Caco-2 (cell line): Measurements from ENCODE around the gene P2RX6. TPM values are rescaled to one million over a fixed set of nuclear protein-coding genes. Genes with fewer than 3 reads are reported as not detected.

Experiments used
- BruUV-seq: library from RNA; stranded (reverse); fragments of 400-500 nt; replicated peaks from 2 replicates; lab custom pipeline; 2021; lab: Mats Ljungman, UMichigan
- CTCF ChIA-PET: fragments of 300-600 bp; sonication (Branson Sonifier 250); formaldehyde crosslinking; loops from one replicate; lab custom pipeline; 2022; ENCODE audit warnings: antibody characterized with exemption; lab: Charles Lee
- POLR2A ChIA-PET: fragments of 300-600 bp; sonication (Branson Sonifier 250); formaldehyde crosslinking; loops from one replicate; lab custom pipeline; 2022; ENCODE audit warnings: antibody characterized with exemption; lab: Charles Lee
- DNase-seq, 2 experiments: peaks; one replicate each; pipeline versions ENCODE4 v3.0.0 to v3.0.0-alpha.2; 2020 to 2022
- H3K27me3 ChIP-seq: replicated peaks from 2 replicates; pipeline ENCODE4 v1.6.0; 2011; ENCODE audit warnings: low read length; ENCODE audit not compliant: control insufficient read depth, insufficient read depth
- H3K36me3 ChIP-seq: 2 replicates; pipeline ENCODE4 v1.5.1; 2011; ENCODE audit warnings: low read length; ENCODE audit not compliant: control insufficient read depth, insufficient read depth
- H3K4me1 ChIP-seq: fragments of 250-450 bp; sonication (Bioruptor Pico); 2 replicates; pipeline ENCODE4 v1.5.1; 2020; ENCODE audit warnings: mild to moderate bottlenecking
- H3K4me3 ChIP-seq: 2 replicates; pipeline ENCODE4 v1.5.1; 2011; ENCODE audit warnings: low read depth, mild to moderate bottlenecking, control low read depth, low read length
- H3K9me3 ChIP-seq: fragments of 250-450 bp; sonication (Bioruptor Pico); 2 replicates; pipeline ENCODE4 v1.5.1; 2020; ENCODE audit warnings: mild to moderate bottlenecking, moderate library complexity
- H3K27ac Mint-ChIP-seq: one replicate; pipeline ENCODE4 v1.8.0; 2022; ENCODE audit warnings: mixed read lengths; ENCODE audit not compliant: unreplicated experiment
- H3K27me3 Mint-ChIP-seq: one replicate; pipeline ENCODE4 v1.8.0; 2022; ENCODE audit warnings: mixed read lengths; ENCODE audit not compliant: insufficient read depth, unreplicated experiment
- H3K36me3 Mint-ChIP-seq: one replicate; pipeline ENCODE4 v1.8.0; 2022; ENCODE audit warnings: mild to moderate bottlenecking, mixed read lengths; ENCODE audit not compliant: insufficient read depth, unreplicated experiment
- H3K4me1 Mint-ChIP-seq: one replicate; pipeline ENCODE4 v1.8.0; 2022; ENCODE audit warnings: low read depth, mixed read lengths; ENCODE audit not compliant: unreplicated experiment
- H3K4me3 Mint-ChIP-seq: one replicate; pipeline ENCODE4 v1.8.0; 2022; ENCODE audit warnings: mild to moderate bottlenecking, moderate library complexity, mixed read lengths; ENCODE audit not compliant: unreplicated experiment
- H3K9me3 Mint-ChIP-seq: one replicate; pipeline ENCODE4 v1.8.0; 2022; ENCODE audit warnings: mixed read lengths; ENCODE audit not compliant: unreplicated experiment
- intact Hi-C: fragments of 100-400 bp; cut with micrococcal nuclease; formaldehyde crosslinking; loops from one replicate; pipeline ENCODE4 v1.10.0; 2022; ENCODE audit not compliant: unreplicated experiment
- total RNA-seq: library from RNA; stranded (reverse); gene quantifications from 2 replicates; pipeline ENCODE4 v1.2.3, GENCODE V29; 2022
- TF ChIP-seq, protein P1 (sequence below), 2 experiments: fragments of 200-600 bp in 1 of 2; IDR thresholded peaks; 1 replicate in 1 of 2; 2 replicates in 1 of 2; pipeline versions ENCODE4 v1.5.1 to v1.8.0; 2011 to 2022; ENCODE audit warnings: antibody characterized with exemption in 1 of 2, control low read depth in 1 of 2, inconsistent platforms in 1 of 2, low read depth in 1 of 2, low read length in 1 of 2, mild to moderate bottlenecking in 1 of 2, moderate library complexity in 1 of 2; ENCODE audit not compliant: insufficient read depth in 1 of 2, severe bottlenecking in 1 of 2, unreplicated experiment in 1 of 2

The P2RX6 gene
- total RNA-seq, 1 experiment from 2014 or later, result 0.11 TPM

- no peaks in the 10 kb centered on the region for H3K27me3 ChIP-seq
- TF ChIP-seq, protein P1, sequence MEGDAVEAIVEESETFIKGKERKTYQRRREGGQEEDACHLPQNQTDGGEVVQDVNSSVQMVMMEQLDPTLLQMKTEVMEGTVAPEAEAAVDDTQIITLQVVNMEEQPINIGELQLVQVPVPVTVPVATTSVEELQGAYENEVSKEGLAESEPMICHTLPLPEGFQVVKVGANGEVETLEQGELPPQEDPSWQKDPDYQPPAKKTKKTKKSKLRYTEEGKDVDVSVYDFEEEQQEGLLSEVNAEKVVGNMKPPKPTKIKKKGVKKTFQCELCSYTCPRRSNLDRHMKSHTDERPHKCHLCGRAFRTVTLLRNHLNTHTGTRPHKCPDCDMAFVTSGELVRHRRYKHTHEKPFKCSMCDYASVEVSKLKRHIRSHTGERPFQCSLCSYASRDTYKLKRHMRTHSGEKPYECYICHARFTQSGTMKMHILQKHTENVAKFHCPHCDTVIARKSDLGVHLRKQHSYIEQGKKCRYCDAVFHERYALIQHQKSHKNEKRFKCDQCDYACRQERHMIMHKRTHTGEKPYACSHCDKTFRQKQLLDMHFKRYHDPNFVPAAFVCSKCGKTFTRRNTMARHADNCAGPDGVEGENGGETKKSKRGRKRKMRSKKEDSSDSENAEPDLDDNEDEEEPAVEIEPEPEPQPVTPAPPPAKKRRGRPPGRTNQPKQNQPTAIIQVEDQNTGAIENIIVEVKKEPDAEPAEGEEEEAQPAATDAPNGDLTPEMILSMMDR (IDR thresholded peaks at IDR 0.05; ENCODE audit: insufficient read depth in 1 of 2, low read depth in 1 of 2, low read length in 1 of 2, severe bottlenecking in 1 of 2, unreplicated experiment in 1 of 2), result no peak
- no TSS peak for BruUV-seq
- Mint-ChIP-seq H3K27me3 (no peaks in the 10 kb centered on the region), H3K36me3 (peaks cover 36% of the 10 kb centered on the region), H3K27ac (no peak overlapping the region), H3K4me3 (no peak overlapping the region), H3K4me1 (no peaks in the 10 kb centered on the region), H3K9me3 (no peaks in the 10 kb centered on the region)
- no peaks in the 10 kb centered on the region for H3K4me1 ChIP-seq
- no peaks in the 10 kb centered on the region; the same call in 1 of the 2 replicates for H3K36me3 ChIP-seq
- POLR2A ChIA-PET, result no interaction called here
- intact Hi-C loops, result no loop called here
- no peaks in the 10 kb centered on the region for H3K9me3 ChIP-seq
- no peak overlapping the region for H3K4me3 ChIP-seq
- CTCF ChIA-PET, result no interaction called here
- no peak for DNase-seq
Measured at GRCh38 chr22:20992456-20993303, 22.3 kb upstream of the P2RX6 start.

- Histone ChIP-seq H3K27me3 (no peaks in the 10 kb centered on the region), H3K36me3 (no peaks in the 10 kb centered on the region; the same call in 1 of the 2 replicates), H3K9me3 (no peaks in the 10 kb centered on the region), H3K4me3 (no peak overlapping the region), H3K4me1 (no peaks in the 10 kb centered on the region)
- Mint-ChIP-seq H3K9me3 (no peaks in the 10 kb centered on the region), H3K4me1 (no peaks in the 10 kb centered on the region), H3K4me3 (no peak overlapping the region), H3K27me3 (no peaks in the 10 kb centered on the region), H3K36me3 (peaks cover 42% of the 10 kb centered on the region), H3K27ac (no peak overlapping the region)
- BruUV-seq, result no TSS peak
- ChIA-PET POLR2A (no interaction called here), CTCF (no interaction called here)
- TF ChIP-seq, protein P1 (IDR thresholded peaks at IDR 0.05; ENCODE audit: insufficient read depth in 1 of 2, low read depth in 1 of 2, low read length in 1 of 2, severe bottlenecking in 1 of 2, unreplicated experiment in 1 of 2), result no peak
- intact Hi-C loops, result no loop called here
- DNase-seq, result no peak
Measured at GRCh38 chr22:20993304-20994127, 21.4 kb upstream of the P2RX6 start.

GRCh38 chr22:20994128-20994901 lies 20.6 kb upstream of the P2RX6 start:
- DNase-seq, result no peak
- no peaks in the 10 kb centered on the region; the same call in 1 of the 2 replicates for H3K36me3 ChIP-seq
- no peaks in the 10 kb centered on the region for H3K4me1 Mint-ChIP-seq
- no peaks in the 10 kb centered on the region for H3K4me1 ChIP-seq
- TF ChIP-seq, protein P1 (IDR thresholded peaks at IDR 0.05; ENCODE audit: insufficient read depth in 1 of 2, low read depth in 1 of 2, low read length in 1 of 2, severe bottlenecking in 1 of 2, unreplicated experiment in 1 of 2), result no peak
- no peaks in the 10 kb centered on the region for H3K9me3 ChIP-seq
- POLR2A ChIA-PET, result no interaction called here
- peaks cover 49% of the 10 kb centered on the region for H3K36me3 Mint-ChIP-seq
- intact Hi-C loops, result no loop called here
- BruUV-seq, result no TSS peak
- CTCF ChIA-PET, result no interaction called here
- H3K4me3 Mint-ChIP-seq, result no peak overlapping the region
- H3K27me3 Mint-ChIP-seq, result no peaks in the 10 kb centered on the region
- no peaks in the 10 kb centered on the region for H3K9me3 Mint-ChIP-seq
- H3K27me3 ChIP-seq, result no peaks in the 10 kb centered on the region
- no peak overlapping the region for H3K27ac Mint-ChIP-seq
- H3K4me3 ChIP-seq, result no peak overlapping the region
